Measurements from ENCODE around the gene FLNC.

Gene FLNC, protein sequence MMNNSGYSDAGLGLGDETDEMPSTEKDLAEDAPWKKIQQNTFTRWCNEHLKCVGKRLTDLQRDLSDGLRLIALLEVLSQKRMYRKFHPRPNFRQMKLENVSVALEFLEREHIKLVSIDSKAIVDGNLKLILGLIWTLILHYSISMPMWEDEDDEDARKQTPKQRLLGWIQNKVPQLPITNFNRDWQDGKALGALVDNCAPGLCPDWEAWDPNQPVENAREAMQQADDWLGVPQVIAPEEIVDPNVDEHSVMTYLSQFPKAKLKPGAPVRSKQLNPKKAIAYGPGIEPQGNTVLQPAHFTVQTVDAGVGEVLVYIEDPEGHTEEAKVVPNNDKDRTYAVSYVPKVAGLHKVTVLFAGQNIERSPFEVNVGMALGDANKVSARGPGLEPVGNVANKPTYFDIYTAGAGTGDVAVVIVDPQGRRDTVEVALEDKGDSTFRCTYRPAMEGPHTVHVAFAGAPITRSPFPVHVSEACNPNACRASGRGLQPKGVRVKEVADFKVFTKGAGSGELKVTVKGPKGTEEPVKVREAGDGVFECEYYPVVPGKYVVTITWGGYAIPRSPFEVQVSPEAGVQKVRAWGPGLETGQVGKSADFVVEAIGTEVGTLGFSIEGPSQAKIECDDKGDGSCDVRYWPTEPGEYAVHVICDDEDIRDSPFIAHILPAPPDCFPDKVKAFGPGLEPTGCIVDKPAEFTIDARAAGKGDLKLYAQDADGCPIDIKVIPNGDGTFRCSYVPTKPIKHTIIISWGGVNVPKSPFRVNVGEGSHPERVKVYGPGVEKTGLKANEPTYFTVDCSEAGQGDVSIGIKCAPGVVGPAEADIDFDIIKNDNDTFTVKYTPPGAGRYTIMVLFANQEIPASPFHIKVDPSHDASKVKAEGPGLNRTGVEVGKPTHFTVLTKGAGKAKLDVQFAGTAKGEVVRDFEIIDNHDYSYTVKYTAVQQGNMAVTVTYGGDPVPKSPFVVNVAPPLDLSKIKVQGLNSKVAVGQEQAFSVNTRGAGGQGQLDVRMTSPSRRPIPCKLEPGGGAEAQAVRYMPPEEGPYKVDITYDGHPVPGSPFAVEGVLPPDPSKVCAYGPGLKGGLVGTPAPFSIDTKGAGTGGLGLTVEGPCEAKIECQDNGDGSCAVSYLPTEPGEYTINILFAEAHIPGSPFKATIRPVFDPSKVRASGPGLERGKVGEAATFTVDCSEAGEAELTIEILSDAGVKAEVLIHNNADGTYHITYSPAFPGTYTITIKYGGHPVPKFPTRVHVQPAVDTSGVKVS (N-terminal part only)

DNA sequence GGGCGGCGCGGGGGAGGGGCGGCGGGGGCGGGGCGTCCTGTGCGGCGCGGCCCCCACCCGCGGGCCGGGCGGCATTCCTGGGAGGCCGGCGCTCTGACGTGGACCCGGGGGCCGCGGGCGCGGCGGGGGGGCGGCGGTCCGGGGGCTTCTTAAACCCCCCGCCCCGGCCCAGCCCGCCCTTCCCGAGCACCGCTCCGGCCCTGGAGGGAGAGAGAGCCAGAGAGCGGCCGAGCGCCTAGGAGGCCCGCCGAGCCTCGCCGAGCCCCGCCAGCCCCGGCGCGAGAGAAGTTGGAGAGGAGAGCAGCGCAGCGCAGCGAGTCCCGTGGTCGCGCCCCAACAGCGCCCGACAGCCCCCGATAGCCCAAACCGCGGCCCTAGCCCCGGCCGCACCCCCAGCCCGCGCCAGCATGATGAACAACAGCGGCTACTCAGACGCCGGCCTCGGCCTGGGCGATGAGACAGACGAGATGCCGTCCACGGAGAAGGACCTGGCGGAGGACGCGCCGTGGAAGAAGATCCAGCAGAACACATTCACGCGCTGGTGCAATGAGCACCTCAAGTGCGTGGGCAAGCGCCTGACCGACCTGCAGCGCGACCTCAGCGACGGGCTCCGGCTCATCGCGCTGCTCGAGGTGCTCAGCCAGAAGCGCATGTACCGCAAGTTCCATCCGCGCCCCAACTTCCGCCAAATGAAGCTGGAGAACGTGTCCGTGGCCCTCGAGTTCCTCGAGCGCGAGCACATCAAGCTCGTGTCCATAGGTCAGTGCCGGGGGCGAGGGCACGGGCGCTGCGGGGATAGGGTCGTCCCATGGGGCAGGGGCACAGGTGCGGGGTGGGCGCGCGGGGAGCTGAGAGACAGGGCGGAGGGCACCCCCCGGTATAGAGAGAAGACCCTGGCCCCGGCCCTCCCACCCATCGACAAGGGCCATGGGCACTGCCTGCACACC lies at the start of gene FLNC:
Gene FLNC, plus strand, starts transcription at position 176 of the 947 bp plus-strand sequence. Its CDS starts 232 bp downstream, at position 408.
- DNase-seq, result peak; percentile 72

DNA sequence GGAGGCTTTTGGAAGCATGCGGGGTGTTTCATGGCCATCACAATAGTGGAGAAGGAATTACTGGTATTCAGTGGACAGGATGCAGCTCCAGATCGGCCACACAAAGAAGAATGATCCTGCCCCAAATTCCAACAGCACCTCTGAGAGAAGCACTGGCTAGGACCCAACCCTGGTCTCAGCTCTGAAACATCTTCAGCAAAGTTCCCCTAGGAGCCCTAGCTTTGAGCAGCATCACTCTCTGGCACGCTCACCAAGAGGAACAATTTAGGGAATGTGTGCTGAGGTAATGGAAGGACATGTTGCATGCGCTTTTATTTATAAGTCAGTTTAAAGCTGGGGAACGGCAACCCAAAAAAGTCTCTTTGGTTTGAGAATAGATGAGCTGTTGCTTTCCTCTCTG lies 49.1 kb upstream of the FLNC start:
- DNase-seq, result no peak

DNA sequence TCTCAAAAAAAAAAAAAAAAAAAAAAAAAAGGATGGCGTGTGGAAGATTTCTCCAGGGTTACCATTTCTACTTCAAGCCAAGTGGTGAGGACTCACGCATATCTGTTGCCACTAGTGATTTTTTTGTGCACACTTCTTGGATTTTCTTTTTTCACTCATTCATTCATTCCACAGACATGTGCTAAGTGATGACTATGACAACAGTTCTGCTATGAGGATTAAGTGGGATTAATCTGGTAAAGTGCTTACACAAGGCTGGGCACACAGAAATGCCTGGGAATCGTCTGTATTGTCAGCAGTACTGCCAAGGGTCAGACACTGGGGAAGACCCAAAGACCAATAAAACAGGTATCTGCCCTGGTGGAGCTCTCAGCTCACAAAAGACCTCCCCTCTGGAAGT lies 48.4 kb upstream of the FLNC start:
- DNase-seq, result no peak

DNA sequence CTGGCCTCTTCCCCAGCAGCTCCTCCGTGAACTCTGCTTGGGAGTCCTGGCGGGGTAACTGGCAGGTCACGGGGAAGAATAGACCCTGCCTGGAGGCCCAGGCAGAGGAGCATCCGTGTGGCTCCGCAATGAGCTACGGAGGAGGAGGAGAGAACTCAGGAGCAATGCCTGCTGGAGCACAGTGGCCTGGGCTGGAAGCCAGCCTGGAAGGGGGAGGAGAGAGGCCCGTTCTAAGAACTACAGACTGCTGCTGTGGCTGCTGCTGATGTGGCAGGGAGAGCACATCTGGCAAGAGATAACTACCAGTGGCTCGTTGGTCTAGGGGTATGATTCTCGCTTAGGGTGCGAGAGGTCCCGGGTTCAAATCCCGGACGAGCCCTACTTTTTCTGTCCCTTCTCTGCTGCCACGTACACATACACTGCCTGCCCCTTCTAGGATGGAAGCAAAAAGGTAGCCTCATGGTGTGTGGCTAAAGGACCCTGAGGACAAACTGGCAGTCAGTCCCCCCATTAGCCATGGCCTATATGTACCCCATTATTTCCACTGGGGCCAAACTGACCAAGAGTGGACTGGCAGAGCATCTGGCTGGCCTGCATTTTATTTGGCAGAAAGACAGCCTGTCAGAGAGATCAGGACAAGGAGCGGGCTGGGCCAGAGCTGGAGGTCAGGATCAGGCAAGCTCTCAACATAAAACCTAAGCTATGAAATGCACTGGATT lies 46.9 kb upstream of the FLNC start:
- peak; percentile 81 for DNase-seq

DNA sequence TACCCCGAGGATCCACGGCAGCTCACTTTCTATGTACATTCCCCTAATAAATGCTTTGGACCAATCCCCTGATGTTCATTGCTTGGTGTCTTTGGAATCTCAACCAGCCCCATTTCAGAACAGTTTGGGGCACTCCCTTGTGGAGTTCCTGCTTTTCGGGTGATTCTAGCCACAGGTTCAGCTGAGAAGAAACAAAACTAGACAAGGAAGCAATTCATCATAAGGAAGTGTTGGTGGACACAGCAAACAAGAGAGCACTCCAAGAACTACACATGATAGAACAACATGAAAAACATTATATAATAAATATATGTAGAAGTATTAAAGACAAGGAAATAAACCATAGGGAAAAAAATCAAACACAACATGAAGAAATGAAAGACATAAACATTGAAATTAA lies 44.5 kb upstream of the FLNC start:
- no peak for DNase-seq

DNA sequence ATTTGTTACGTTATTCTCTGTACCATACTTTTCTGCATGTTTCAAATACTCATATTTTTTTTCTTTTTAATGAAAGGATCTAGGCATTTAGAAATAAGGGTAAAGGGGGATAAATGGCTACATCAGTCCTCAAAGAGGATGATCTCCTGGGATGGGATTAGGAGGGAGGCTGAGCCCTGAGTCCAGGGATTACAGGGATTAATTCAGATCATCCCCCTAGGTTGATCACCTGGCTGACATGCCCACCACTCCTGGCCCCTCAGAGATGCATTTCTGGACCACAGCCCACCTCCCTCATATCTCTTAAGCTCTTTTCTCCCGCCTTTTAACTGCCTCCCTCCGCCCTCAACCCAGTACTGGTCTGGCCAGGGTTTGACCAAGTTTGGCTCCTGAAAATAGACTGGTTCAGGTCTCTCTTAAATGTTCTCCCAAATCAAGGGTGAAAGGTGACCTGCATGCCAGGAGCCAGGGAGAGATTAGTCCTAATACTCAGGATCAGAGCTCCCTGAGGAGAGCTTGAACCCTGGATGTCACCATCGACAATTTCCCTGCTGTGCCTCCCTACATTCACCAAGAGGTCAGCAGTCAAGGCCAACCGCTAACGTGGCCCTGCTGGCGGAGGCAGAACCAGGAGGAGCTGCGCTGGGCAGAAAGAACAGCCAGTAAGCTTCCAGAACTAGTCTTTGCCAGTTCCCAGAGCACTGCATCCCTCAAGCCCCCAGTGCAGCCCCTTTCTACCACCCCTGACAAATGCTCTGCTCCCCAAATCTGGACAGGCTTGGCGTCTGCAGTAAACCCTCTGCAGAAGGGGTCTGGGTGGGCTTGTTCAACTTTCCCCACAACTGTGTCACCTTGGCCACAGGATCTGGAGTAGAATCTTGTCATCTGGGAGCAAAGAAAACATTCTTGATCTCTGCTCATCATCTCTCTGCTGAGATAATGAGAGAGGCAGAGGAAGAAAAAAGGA lies 41.5 kb upstream of the FLNC start:
- no peak for DNase-seq

DNA sequence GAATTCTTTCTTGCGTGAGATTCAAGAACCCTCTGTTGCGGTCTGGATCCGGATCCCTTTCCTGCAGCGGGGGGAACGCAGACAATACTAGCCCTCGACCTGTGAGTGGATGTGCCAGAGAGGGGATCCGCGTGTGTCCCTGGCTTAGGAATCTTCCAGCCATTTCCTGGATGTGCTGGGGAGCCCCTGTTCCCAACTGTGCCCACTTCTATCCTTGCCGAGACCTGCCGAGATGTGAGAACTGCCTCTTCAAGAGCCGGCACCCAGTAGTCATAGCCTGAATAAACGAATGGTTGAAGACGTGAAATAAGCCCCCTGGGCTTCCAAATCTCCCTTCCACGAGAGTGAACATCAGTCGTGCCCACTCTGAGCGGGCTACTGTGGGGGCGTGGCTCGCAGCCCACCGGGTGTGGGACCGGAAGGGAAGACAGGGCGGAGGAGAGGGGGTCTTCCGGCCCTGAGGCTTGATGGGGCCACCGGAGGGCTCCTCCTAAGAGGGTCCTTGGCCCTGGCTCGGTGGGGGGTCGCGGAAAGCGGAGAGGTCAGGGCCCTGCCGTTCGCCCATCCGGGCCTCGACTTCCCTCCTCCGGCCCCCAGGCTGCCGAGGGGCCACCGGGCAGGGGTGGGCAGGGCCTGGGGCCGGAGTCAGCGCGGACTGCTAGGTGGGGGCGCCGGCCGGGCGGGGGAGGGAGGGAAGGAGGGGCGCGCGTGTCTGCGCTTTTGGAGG lies 39.7 kb upstream of the FLNC start:
- DNase-seq, result peak; percentile 26

DNA sequence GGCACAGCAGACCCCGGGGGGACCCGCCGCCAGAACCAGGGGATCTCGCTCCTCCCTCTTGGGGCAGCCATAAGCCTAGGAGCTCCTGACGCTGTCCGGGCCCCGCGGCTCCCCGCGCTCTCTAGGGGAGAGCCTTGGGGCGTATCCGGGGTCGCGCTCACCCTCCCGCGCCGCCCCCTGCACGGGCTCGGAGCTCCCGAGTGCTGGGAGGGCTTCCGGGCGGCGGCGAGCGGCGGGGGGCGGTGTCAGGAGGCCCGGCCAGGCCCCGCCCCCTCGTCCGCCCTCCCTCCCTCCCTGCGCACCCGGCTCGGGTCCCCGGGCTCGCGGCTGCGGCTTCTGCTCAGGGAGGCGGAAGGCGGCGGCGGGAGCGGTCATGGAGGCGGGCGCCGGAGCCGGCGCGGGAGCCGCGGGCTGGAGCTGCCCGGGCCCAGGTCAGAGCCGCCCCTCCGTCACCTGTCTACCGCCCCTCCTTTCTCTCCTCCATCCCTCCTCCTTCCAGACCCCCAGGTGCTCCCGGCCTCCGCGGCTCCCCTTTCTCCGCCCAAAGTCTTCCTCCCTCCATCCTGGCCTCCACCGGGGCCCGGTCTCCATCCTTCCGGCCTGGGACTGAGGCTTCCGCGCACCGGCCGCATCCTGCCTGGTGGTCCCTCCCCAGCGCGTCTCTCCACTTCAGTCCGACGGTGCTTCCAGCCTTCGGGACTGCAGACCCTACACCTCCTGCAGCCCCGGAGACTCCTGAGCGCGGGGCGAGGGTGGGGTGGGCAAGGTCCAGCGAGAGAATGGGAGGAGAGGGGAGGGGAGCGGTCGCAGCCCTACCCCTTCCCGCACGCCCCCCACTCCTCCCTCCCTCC lies 38.9 kb upstream of the FLNC start, which contains the start of gene CCDC136:
Gene CCDC136, plus strand, starts transcription at position 848 of the 851 bp plus-strand sequence. CDS start 444 bp downstream, outside the sequence.
- peak; percentile 90 for DNase-seq

DNA sequence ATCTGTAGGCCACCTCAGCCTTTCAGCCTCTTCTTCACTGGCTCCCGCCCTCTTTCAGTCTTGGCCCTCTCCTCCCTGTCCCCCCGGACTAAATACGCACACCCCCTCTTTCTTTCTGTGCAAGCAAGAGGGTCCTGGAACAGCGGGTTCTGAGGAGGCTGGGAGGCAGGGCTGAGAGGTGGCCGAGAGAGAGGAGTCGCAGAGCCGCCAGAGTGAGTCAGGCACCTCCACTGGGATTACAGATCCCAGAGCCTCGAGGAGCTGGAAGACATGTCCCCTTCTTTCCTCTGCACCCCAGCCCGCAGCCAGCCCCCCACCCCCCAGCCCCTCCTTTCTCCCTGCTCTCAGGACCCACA lies 38.3 kb upstream of the FLNC start:
- peak; percentile 37 for DNase-seq

DNA sequence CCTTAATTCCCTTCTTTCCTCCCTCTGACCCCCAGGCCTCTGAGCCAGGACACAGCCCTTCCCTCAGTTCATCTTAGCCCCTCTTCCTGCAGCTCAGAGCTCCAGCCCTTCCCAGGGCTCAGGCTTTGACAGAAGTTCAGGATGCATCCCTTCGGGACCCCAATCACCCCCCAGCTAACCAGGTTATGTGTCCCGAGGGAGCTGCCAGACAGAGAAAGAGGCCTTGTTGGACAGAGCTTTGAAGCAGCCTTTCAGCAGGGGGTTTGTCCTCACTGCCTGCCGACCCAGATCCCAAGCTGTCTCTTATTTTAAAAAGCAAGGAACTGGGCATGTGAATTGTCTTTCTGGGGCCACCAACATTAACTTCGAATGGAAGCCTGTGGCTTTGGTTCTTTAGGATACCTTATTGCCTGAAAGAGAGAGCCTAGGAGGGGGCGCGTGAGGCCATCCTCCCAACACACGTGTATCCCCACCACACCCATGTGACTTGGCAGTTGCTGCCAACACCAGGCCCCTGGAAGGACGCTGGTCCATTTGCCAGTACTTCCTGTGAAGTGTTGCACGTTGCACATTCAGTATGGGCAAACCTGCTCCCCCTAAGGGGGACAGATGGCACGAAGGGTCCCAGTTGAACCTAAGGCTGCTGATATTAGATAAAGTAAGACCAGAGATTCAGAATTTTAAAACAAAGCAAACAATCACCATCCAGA lies 37.6 kb upstream of the FLNC start:
- no peak for DNase-seq

DNA sequence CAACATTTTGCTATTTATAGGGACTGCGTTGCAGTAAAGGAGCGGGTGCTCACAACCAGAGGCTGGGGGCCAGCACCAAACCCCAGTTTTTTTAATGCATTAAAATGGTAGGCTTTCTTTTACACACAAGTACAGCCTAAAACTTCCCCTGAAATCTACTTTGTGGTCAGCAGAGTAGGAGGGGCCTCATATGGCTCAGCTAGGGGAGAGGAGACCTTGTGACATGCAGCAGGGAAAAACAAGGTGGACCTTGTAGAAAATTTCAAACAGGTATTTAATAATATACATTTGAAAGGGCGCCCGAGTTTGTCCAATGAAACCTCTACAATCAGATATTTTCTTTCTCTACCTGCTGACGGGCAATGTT lies 37.0 kb upstream of the FLNC start:
- DNase-seq, result no peak

DNA sequence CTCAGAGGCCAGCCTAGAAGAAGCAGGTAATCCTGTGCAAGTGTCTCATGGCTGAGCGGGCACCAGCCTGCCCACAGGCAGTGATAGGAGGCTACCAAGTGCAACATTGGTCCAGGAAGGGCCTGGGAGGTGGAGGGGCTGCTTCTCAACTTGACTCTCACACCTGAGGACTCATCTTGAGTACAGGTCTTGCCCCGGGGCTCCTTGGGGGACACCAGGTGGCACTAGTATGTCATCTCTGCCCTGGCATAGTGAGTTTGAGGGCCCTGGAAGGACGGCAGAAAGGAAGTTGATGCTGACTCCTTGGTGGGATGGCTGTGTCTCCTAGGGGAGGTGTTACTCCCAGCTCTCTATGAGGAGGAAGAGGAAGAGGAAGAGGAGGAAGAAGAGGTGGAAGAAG lies 36.2 kb upstream of the FLNC start:
- DNase-seq, result peak; percentile 38

DNA sequence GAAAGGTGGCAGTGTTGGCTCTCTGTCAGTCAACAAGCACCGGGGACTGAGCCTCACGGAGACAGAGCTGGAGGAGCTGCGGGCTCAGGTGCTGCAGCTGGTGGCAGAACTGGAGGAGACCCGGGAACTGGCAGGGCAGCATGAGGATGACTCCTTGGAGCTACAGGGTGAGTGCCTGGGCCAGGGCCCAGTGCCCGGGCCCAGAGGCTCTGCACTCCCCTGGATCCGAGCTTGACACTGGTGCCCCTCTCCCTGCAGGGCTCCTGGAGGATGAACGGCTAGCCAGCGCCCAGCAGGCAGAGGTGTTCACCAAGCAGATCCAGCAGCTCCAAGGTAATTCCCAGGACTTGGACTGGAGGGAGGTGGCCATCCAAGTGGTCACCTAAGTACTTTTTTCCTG lies 35.8 kb upstream of the FLNC start:
- DNase-seq, result no peak

DNA sequence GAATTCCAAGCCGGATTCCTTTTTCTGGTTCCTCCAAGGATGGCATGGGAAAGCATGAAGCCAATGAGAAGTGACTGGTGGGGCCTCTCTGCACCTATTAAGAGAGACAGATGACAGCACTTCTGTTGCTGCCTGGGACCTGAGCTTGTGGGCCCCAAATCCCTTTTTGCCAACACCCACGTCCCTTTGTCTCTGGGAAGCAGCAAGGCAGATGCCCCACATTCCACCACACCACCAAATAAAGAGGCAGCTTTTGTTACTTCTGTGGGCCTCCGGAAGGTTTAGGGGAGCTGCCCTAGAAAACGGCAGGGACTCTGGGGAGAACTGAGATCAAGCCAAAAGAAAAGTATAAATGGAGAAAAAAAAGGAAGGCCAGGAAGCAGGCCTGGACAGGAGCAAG lies 35.1 kb upstream of the FLNC start:
- DNase-seq, result no peak

DNA sequence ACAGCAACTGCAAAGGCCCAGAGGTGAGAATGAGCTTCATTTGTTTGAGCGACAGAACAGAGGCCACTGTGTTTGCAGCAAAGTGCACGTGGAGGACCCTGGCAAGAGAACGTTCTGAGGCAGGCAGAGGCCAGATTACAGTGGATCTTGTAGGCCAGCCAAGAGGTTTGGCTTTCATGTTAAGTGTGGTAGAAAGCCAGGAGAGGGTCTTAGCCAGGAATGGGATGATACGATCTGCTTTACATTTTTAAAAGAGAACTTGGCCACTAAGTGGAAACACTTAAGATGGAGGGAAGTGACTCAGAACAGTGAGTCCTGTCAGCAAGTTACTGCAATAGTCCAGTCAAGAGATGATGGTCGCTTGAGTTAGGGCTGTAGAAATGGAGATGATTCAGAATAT lies 33.9 kb upstream of the FLNC start:
- DNase-seq, result no peak

DNA sequence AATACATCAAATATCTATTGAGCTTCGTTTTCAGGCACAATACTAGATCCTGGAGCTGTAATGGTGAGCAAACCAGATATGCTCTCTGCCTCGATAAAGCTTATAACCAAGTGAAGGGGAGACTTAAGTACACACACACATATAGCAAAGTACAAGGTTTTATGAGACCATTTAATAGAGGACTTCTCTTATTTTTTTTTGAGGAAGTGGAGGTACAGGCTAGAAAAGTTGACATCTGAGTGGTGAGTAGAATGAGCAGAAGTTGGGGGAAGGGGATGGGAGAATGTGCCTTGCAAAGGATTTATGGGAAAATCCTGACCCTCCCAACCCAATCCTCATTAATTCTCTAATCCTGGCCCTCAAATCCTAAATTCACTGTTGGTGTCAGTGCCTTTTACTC lies 30.8 kb upstream of the FLNC start:
- no peak for DNase-seq

DNA sequence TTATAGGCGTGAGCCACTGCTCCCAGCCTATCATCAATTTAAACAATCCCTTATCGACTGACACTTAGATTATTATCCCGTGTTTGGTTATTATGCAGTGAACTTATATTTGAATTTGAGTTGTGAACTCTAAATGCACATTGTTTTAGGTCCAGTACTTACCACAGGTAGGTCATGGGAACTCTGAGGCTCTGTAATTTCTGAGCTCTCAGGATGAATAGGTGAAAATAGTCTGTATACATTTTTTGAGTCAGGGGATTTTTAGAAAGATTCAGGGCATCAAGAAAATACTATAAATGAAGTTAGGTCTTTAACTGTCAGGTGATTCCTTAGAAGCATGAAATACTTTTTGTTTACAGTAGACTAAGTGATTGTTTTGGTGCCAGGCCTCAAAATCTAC lies 29.6 kb upstream of the FLNC start:
- no peak for DNase-seq

DNA sequence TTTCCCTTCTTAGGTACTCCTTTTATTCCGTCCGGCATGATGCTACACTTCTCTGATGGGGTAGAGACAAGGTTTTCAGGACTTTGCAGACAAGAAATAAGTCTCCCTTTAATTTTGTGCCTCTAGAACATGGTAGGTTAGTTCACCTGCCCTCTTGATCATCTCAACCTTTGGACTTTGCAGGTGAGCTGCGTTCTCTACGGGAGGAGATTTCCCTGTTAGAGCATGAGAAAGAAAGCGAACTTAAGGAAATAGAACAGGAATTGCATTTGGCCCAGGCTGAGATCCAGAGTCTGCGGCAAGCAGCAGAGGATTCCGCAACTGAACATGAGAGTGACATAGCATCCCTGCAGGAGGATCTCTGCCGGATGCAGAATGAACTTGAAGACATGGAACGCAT lies 29.2 kb upstream of the FLNC start:
- DNase-seq, result peak; percentile 25
